ENCODE measurements around the gene FOXL2. TPM values are rescaled to one million over a fixed set of nuclear protein-coding genes. Genes with fewer than 3 reads are reported as not detected.

The FOXL2 gene
- total and polyA plus RNA-seq, 2 of the 13 experiments (the other 11 are each of a cell fraction or from before 2014, with no cell fraction given) = not detected

DNA sequence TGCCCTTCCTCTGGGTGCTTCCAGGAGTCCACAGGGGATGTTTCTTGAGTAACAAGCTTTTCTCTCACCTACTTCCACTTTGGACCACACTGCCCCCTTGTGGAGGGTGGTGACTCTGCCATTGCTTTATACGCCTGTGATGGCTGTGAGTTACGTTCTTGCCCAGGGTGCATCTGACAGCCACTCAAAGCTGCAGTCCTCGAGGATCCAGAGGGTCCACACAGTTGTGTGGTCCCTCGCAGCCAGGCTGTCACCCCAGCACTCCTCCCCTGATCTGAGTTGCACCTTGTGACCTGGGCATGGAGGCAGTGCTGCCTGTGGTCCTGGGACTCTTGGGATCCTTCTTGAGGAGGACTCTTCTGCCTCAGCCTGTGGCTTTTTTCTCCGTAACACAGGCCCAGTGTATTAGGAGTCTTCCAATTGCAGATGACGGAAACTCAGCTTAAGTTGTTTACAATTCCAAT, 23.4 kb downstream of the FOXL2 start:
- POLR2A ChIA-PET = interaction anchor here (1.1 to 1.6 kb wide), 3 partner anchors 13 to 329 kb away, joined by 3 to 7 read pairs (median 4); partner anchors contain the start of gene CEP70
- BruUV-seq (replicated peaks) = no TSS peak
- 8% methylated on average over 5 of the region's 6 CpGs for WGBS (ENCODE audit: low lambda C conversion rate)
- TF ChIP-seq, protein P1, sequence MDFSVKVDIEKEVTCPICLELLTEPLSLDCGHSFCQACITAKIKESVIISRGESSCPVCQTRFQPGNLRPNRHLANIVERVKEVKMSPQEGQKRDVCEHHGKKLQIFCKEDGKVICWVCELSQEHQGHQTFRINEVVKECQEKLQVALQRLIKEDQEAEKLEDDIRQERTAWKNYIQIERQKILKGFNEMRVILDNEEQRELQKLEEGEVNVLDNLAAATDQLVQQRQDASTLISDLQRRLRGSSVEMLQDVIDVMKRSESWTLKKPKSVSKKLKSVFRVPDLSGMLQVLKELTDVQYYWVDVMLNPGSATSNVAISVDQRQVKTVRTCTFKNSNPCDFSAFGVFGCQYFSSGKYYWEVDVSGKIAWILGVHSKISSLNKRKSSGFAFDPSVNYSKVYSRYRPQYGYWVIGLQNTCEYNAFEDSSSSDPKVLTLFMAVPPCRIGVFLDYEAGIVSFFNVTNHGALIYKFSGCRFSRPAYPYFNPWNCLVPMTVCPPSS (IDR thresholded peaks at IDR 0.05) = no peak
- TF ChIP-seq SP1 (IDR thresholded peaks at IDR 0.05) = no peak
- no peak; the same call in 1 of the 2 replicates for TF ChIP-seq SP1 (CRISPR knock-in tag; IDR thresholded peaks at IDR 0.05)
- TF ChIP-seq ZNF557 (CRISPR knock-in tag; IDR thresholded peaks at IDR 0.05) = no peak
- TF ChIP-seq, protein P2, sequence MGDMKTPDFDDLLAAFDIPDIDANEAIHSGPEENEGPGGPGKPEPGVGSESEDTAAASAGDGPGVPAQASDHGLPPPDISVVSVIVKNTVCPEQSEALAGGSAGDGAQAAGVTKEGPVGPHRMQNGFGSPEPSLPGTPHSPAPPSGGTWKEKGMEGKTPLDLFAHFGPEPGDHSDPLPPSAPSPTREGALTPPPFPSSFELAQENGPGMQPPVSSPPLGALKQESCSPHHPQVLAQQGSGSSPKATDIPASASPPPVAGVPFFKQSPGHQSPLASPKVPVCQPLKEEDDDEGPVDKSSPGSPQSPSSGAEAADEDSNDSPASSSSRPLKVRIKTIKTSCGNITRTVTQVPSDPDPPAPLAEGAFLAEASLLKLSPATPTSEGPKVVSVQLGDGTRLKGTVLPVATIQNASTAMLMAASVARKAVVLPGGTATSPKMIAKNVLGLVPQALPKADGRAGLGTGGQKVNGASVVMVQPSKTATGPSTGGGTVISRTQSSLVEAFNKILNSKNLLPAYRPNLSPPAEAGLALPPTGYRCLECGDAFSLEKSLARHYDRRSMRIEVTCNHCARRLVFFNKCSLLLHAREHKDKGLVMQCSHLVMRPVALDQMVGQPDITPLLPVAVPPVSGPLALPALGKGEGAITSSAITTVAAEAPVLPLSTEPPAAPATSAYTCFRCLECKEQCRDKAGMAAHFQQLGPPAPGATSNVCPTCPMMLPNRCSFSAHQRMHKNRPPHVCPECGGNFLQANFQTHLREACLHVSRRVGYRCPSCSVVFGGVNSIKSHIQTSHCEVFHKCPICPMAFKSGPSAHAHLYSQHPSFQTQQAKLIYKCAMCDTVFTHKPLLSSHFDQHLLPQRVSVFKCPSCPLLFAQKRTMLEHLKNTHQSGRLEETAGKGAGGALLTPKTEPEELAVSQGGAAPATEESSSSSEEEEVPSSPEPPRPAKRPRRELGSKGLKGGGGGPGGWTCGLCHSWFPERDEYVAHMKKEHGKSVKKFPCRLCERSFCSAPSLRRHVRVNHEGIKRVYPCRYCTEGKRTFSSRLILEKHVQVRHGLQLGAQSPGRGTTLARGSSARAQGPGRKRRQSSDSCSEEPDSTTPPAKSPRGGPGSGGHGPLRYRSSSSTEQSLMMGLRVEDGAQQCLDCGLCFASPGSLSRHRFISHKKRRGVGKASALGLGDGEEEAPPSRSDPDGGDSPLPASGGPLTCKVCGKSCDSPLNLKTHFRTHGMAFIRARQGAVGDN (CRISPR knock-in tag; IDR thresholded peaks at IDR 0.05) = peak; percentile 13; the same call in 1 of the 2 replicates
- TF ChIP-seq RAD21 (CRISPR knock-in tag; IDR thresholded peaks at IDR 0.05) = peak; percentile 78
- TF ChIP-seq ZNF3 (CRISPR knock-in tag; IDR thresholded peaks at IDR 0.05) = no peak
- TF ChIP-seq NFKB2 (CRISPR knock-in tag; IDR thresholded peaks at IDR 0.05; ENCODE audit: borderline replicate concordance) = peak; percentile 35; the same call in 1 of the 2 replicates
- peak; percentile 87 for TF ChIP-seq SMC3 (IDR thresholded peaks at IDR 0.05; ENCODE audit: low read length)
- TF ChIP-seq ZNF446 (CRISPR knock-in tag; IDR thresholded peaks at IDR 0.05) = no peak
- TF ChIP-seq ARNTL (CRISPR knock-in tag; IDR thresholded peaks at IDR 0.05) = no peak
- TF ChIP-seq, protein P3, sequence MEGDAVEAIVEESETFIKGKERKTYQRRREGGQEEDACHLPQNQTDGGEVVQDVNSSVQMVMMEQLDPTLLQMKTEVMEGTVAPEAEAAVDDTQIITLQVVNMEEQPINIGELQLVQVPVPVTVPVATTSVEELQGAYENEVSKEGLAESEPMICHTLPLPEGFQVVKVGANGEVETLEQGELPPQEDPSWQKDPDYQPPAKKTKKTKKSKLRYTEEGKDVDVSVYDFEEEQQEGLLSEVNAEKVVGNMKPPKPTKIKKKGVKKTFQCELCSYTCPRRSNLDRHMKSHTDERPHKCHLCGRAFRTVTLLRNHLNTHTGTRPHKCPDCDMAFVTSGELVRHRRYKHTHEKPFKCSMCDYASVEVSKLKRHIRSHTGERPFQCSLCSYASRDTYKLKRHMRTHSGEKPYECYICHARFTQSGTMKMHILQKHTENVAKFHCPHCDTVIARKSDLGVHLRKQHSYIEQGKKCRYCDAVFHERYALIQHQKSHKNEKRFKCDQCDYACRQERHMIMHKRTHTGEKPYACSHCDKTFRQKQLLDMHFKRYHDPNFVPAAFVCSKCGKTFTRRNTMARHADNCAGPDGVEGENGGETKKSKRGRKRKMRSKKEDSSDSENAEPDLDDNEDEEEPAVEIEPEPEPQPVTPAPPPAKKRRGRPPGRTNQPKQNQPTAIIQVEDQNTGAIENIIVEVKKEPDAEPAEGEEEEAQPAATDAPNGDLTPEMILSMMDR (CRISPR knock-in tag; IDR thresholded peaks at IDR 0.05) = peak; percentile 94
- TF ChIP-seq RFXANK (CRISPR knock-in tag; IDR thresholded peaks at IDR 0.05) = no peak
- TF ChIP-seq ZNF737 (CRISPR knock-in tag; IDR thresholded peaks at IDR 0.05; ENCODE audit: borderline replicate concordance) = no peak
- TF ChIP-seq ZNF652 (CRISPR knock-in tag; IDR thresholded peaks at IDR 0.05; ENCODE audit: borderline replicate concordance, low read depth) = no peak
- no peak for TF ChIP-seq NFRKB (IDR thresholded peaks at IDR 0.05)

More for the DNA sequence above, 23.4 kb downstream of the FOXL2 start:
- Histone ChIP-seq H3K4me2 (ENCODE audit: low read depth, low read length) (peak overlapping the region; percentile 68), H3K79me2 (ENCODE audit: insufficient read depth, low read length) (no peaks in the 10 kb centered on the region), H2AFZ (ENCODE audit: low read length) (no peak overlapping the region), H4K20me1 (ENCODE audit: insufficient read depth, low read length) (no peaks in the 10 kb centered on the region), H3K9me3 (ENCODE audit: low read length) (no peaks in the 10 kb centered on the region), H3K27me3 (ENCODE audit: control insufficient read depth in 1 of 2, insufficient read depth in 2 of 2, low read length in 2 of 2) (peaks cover 0 to 4% of the 10 kb centered on the region in 2 experiments; a peak in 2 of 5 replicates), H3K36me3 (replicated peaks in 1 of 2; ENCODE audit: control insufficient read depth in 1 of 2, insufficient read depth in 2 of 2, low read length in 2 of 2) (no peaks in the 10 kb centered on the region), H3K9ac (ENCODE audit: insufficient read depth, low read depth, low read length) (no peak overlapping the region), H3K27ac (ENCODE audit: extremely low read length, insufficient read depth, low read length) (no peak overlapping the region), H3K4me1 (ENCODE audit: insufficient read depth, low read length) (peaks cover 13% of the 10 kb centered on the region), H3K4me3 (replicated peaks in 1 of 3; ENCODE audit: insufficient read depth in 1 of 3, low read depth in 2 of 3, low read length in 3 of 3) (peak overlapping the region in 1 of 3 experiments; percentile 29; a peak in 1 of 6 replicates)
- FAIRE-seq = peak; percentile 89
- in situ Hi-C loops (cut with HindIII; ENCODE audit: extremely low pct_ligation_motif_present, low pct_unique_long_range_greater_than_20kb) = loop anchor here (10.0 kb wide), 1 partner anchor 509 kb away; no protein-coding TSS in a partner anchor
- peak; percentile 75 for DNase-seq (ENCODE audit: low spot score)
- intact Hi-C loops (cut with micrococcal nuclease; ENCODE audit: unreplicated experiment) = loop anchor here (1.0 kb wide), 2 partner anchors 329 to 444 kb away; partner anchors contain the start of gene CEP70
- ATAC-seq = peak; percentile 84
- CTCF ChIA-PET (ENCODE audit: low intra/inter-chr PET ratio, low total read pairs) = interaction anchor here (0.8 to 2.1 kb wide), 5 partner anchors 224 to 506 kb away, joined by 3 to 13 read pairs (median 11); partner anchors contain the start of gene CEP70
